ENCODE results near the gene C1orf21.
"Not testable (repeated sequence)": the region's sequence is repeated elsewhere in the genome, so short reads cannot be mapped to it uniquely, and the experiment has no call there.

C1orf21 gene

GRCh38 chr1:184610876-184611595 is 224.2 kb downstream of the C1orf21 start:
- no peak for TF ChIP-seq CTCF (IDR thresholded peaks at IDR 0.05; ENCODE audit: low read depth, low read length)
- no peak for DNase-seq (ENCODE audit: extremely low read depth, low read depth)

- DNase-seq (ENCODE audit: extremely low read depth, low read depth), result not testable (repeated sequence)
Observed at GRCh38 chr1:184612229-184612628, 225.4 kb downstream of the C1orf21 start.

GRCh38 chr1:184614667-184615066 is 227.8 kb downstream of the C1orf21 start:
- no peak for TF ChIP-seq CTCF (IDR thresholded peaks at IDR 0.05; ENCODE audit: low read depth, low read length)
- no peak for DNase-seq (ENCODE audit: extremely low read depth, low read depth)

GRCh38 chr1:184615301-184615700 is 228.5 kb downstream of the C1orf21 start:
- no peak for DNase-seq (ENCODE audit: extremely low read depth, low read depth)
- TF ChIP-seq CTCF (IDR thresholded peaks at IDR 0.05; ENCODE audit: low read depth, low read length), result no peak

GRCh38 chr1:184616504-184616903 is 229.7 kb downstream of the C1orf21 start:
- DNase-seq (ENCODE audit: extremely low read depth, low read depth), result no peak
- no peak for TF ChIP-seq CTCF (IDR thresholded peaks at IDR 0.05; ENCODE audit: low read depth, low read length)

GRCh38 chr1:184617433-184618029 is 230.7 kb downstream of the C1orf21 start:
- TF ChIP-seq CTCF (IDR thresholded peaks at IDR 0.05; ENCODE audit: low read depth, low read length), result no peak
- no peak for DNase-seq (ENCODE audit: extremely low read depth, low read depth)

GRCh38 chr1:184618851-184619250 is 232.0 kb downstream of the C1orf21 start:
- DNase-seq (ENCODE audit: extremely low read depth, low read depth), result no peak
- no peak for TF ChIP-seq CTCF (IDR thresholded peaks at IDR 0.05; ENCODE audit: low read depth, low read length)

- no peak for DNase-seq (ENCODE audit: extremely low read depth, low read depth)
- TF ChIP-seq CTCF (IDR thresholded peaks at IDR 0.05; ENCODE audit: low read depth, low read length), result no peak
Observed at GRCh38 chr1:184620469-184620868, 233.6 kb downstream of the C1orf21 start.
